Stimulated activated CD8-positive, alpha-beta memory T cell treated with anti-CD3 and anti-CD28 coated beads, Interleukin-7, amount 100 ng/mL, for 24 hours (primary cell): ENCODE results near the gene RBM27.
"Not testable (repeated sequence)": the region's sequence is repeated elsewhere in the genome, so short reads cannot be mapped to it uniquely, and the experiment has no call there.

Experiments used
- DNase-seq: peaks from one replicate; pipeline ENCODE4 v3.0.0-alpha.2; 2020; ENCODE audit warnings: low read depth

RBM27 gene

GRCh38 chr5:146205499-146206202, 2.2 kb downstream of the RBM27 start:
- DNase-seq: no peak

- no peak for DNase-seq
These were observed 2.9 kb downstream of the RBM27 start for GRCh38 chr5:146206257-146206656.

- no peak for DNase-seq
These were observed 5.6 kb downstream of the RBM27 start for GRCh38 chr5:146208916-146209522.

- no peak for DNase-seq
These were observed 6.3 kb downstream of the RBM27 start for GRCh38 chr5:146209714-146210113.

- DNase-seq: not testable (repeated sequence)
These were observed 7.4 kb downstream of the RBM27 start for GRCh38 chr5:146210810-146211209.

GRCh38 chr5:146213210-146213826, 9.9 kb downstream of the RBM27 start:
- no peak for DNase-seq

GRCh38 chr5:146214881-146215280, 11.5 kb downstream of the RBM27 start:
- DNase-seq: not testable (repeated sequence)

GRCh38 chr5:146218168-146218567, 14.8 kb downstream of the RBM27 start:
- no peak for DNase-seq

GRCh38 chr5:146219243-146219642, 15.8 kb downstream of the RBM27 start:
- DNase-seq: no peak

GRCh38 chr5:146221234-146221633, 17.8 kb downstream of the RBM27 start:
- no peak for DNase-seq

- no peak for DNase-seq
These were observed 18.6 kb downstream of the RBM27 start for GRCh38 chr5:146222005-146222404.

GRCh38 chr5:146223179-146223578, 19.8 kb downstream of the RBM27 start:
- DNase-seq: no peak

GRCh38 chr5:146229222-146229621, 25.8 kb downstream of the RBM27 start:
- DNase-seq: no peak

GRCh38 chr5:146232223-146232622, 28.8 kb downstream of the RBM27 start:
- no peak for DNase-seq

- no peak for DNase-seq
These were observed 30.0 kb downstream of the RBM27 start for GRCh38 chr5:146233441-146233840.

GRCh38 chr5:146238973-146239372, 35.6 kb downstream of the RBM27 start:
- no peak for DNase-seq

- no peak for DNase-seq
These were observed 37.5 kb downstream of the RBM27 start for GRCh38 chr5:146240951-146241350.

- no peak for DNase-seq
These were observed 39.8 kb downstream of the RBM27 start for GRCh38 chr5:146243247-146243646.

GRCh38 chr5:146248561-146248960, 45.2 kb downstream of the RBM27 start:
- DNase-seq: no peak

GRCh38 chr5:146249801-146250200, 46.4 kb downstream of the RBM27 start:
- no peak for DNase-seq
